NCI-H82 treated with DMSO at 0.1 percent for 48 hours (cell line): ENCODE results near the gene OGFRL1.

Experiments used
- DNase-seq: peaks from one replicate; lab custom pipeline; 2025; ENCODE audit not compliant: unreplicated experiment; lab: John Stamatoyannopoulos, UW

Gene OGFRL1

DNA sequence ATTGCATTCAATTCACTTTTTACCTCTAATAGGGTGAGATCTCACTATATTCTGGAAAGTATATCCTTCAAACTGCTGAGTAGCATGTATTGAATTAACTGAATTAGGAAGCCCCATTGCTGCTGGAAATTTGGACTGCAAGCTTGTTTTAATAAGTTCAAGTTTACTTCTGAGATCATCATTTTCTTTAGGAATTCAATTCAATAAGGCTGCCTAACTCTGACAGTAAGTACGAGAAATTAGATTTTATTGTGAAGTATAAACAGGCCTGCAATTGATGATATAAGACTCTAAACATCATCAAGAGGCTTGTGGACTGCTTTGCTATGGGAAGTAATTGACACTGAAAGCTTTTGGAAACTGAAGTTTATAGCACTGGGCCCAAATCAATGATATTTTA is 44.4 kb downstream of the OGFRL1 start:
- DNase-seq: no peak

DNA sequence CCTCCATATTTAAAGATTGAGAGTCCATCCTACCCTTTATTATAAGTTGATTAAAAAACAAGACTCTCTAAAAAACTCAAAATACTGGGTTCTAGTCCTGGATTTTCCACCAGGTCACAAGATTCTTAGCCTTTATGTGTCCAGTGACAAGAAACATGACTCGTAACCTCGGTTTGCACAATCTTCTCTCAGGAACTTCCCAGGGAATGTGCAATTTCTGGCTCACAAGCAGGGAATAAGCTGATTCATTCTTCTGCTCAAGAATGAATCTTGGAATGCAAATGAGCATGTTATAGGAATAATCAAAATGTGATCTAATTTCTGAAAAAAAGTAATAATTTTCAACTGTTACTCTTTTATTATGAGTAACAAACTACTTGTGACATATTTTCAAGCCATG is 45.1 kb downstream of the OGFRL1 start:
- no peak for DNase-seq

DNA sequence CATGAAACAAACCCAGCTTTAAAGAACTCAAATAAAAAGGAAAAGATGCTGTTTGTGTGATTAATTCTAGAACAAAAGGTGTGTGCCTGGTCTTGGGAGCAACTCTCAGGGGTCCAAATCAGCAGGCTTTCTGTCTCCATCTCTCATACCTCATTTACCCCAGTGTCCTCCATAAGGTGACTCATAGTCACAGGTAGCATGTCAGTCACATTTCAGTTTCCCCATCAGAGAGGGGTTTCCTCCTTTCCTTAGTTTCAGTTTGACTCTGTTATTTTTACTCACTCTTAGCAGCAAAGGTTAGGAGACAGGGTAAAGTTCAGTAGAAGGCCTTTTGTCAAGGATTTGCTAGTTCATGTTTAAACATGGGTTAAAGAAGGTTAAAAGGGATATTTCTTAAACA is 46.2 kb downstream of the OGFRL1 start:
- DNase-seq: no peak

DNA sequence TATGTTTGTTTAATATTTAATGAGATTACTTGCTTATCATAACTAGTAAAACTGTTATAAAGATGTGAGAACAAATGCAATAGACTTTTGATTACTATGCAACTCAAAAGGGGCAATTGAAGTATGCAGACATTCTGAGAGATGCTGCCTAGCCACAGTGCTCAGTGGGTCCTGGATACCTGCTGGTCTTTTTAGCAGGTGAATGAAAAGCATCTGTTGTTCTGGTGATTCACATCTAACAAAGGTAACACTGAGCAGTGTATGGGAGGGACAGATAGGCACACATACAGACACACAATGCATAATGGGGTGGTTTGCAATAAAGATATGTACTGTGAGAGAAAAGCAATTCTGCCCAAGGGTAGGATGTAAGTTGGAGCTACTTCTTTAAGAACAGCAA is 46.9 kb downstream of the OGFRL1 start:
- DNase-seq: no peak

DNA sequence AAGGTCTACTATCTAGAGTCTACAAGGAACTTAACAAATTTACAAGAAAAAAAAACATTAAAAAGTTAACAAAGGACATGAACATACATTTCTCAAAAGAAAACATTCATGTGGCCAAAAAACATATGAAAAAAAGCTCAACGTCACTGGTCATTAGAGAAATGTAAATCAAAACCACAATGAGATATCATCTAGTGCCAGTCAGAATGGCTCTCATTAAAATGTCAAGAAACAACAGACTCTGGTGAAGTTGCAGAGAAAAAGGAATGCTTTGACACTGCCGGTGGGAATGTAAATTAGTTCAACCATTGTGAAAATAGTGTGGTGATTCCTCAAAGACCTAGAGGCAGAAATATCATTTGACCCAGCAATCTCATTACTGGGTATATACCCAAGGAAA is 48.3 kb downstream of the OGFRL1 start:
- no peak for DNase-seq

GRCh38 chr6:71338540-71339316 is 50.1 kb downstream of the OGFRL1 start:
- DNase-seq: no peak

GRCh38 chr6:71342772-71343171 is 54.2 kb downstream of the OGFRL1 start:
- peak; percentile 6 for DNase-seq

- DNase-seq: peak; percentile 54
These were observed 57.1 kb downstream of the OGFRL1 start for GRCh38 chr6:71345476-71346333.

- DNase-seq: no peak
These were observed 57.7 kb downstream of the OGFRL1 start for GRCh38 chr6:71346334-71346694.

GRCh38 chr6:71347119-71347518 is 58.5 kb downstream of the OGFRL1 start:
- no peak for DNase-seq

GRCh38 chr6:71349395-71349794 is 60.8 kb downstream of the OGFRL1 start:
- peak; percentile 34 for DNase-seq

GRCh38 chr6:71349976-71350615 is 61.5 kb downstream of the OGFRL1 start:
- DNase-seq: no peak

- DNase-seq: no peak
These were observed 62.6 kb downstream of the OGFRL1 start for GRCh38 chr6:71351190-71351589.
